ENCODE measurements around the gene PRKCZ. TPM values are rescaled to one million over a fixed set of nuclear protein-coding genes. Genes with fewer than 3 reads are reported as not detected.
"Not testable (repeated sequence)": the region's sequence is repeated elsewhere in the genome, so short reads cannot be mapped to it uniquely, and the experiment has no call there.

PRKCZ gene
- total RNA-seq, 2 donors from 2014 or later, result 11.8 to 22.4 TPM

GRCh38 chr1:2083666-2084065 is 33.5 kb downstream of the PRKCZ start:
- peaks cover under 1 to 1% of the 10 kb centered on the region in 2 donors for H3K9me3 Mint-ChIP-seq
- H3K27ac Mint-ChIP-seq, result no peak overlapping the region
- no peak for DNase-seq (ENCODE audit: low spot score in 2 of 2)
- no peak for ATAC-seq
- H3K36me3 Mint-ChIP-seq, result peaks cover 12 to 16% of the 10 kb centered on the region in 2 donors

- no peak for ATAC-seq
Observed at GRCh38 chr1:2084306-2084705, 34.1 kb downstream of the PRKCZ start.

GRCh38 chr1:2085080-2085479 is 34.9 kb downstream of the PRKCZ start:
- Mint-ChIP-seq H3K9me3 (no peaks in the 10 kb centered on the region), H3K27ac (no peak overlapping the region), H3K36me3 (peaks cover 0 to 2% of the 10 kb centered on the region in 2 donors)
- DNase-seq (ENCODE audit: low spot score in 2 of 2) (no peak), ATAC-seq (no peak)

More at GRCh38 chr1:2084306-2084705, 34.1 kb downstream of the PRKCZ start:
- no peak for DNase-seq (ENCODE audit: low spot score in 2 of 2)
- Mint-ChIP-seq H3K9me3 (no peaks in the 10 kb centered on the region), H3K27ac (no peak overlapping the region), H3K36me3 (peaks cover 6 to 10% of the 10 kb centered on the region in 2 donors)

DNA sequence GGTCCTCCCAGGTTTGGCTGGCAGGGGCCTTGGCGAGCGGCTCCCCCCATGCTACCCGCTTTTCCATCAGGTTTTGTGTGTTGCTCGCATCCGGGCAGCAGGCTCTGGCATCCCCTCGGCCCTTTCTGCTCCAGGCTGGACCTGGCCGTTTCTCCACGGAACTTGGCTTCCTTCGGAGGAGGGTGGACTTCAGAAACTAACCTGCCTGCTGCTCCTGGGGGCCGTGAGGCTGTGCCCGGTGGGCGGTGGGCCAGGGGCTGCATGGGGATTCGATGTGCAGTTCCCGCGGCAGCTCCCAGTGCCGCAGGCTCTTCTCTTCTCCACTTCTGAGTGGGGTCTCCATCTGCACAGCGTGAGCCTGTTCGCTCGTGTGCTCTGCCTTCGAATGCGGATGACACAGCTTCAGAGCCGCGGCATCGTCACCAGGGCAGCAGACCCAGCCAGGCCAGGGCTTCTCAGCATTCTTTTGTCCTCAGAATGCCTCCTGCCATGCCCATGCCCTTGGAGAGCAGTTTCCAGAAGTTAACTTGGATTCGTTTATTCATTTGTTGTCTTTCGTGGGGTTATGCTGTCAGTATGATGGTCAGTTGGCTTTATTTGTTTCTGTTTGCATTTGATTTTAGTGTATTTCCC is 36.4 kb downstream of the PRKCZ start:
- DNase-seq (ENCODE audit: low spot score in 2 of 2) (no peak), ATAC-seq (no peak)
- Mint-ChIP-seq H3K36me3 (no peaks in the 10 kb centered on the region), H3K27ac (no peak overlapping the region), H3K9me3 (no peaks in the 10 kb centered on the region)

DNA sequence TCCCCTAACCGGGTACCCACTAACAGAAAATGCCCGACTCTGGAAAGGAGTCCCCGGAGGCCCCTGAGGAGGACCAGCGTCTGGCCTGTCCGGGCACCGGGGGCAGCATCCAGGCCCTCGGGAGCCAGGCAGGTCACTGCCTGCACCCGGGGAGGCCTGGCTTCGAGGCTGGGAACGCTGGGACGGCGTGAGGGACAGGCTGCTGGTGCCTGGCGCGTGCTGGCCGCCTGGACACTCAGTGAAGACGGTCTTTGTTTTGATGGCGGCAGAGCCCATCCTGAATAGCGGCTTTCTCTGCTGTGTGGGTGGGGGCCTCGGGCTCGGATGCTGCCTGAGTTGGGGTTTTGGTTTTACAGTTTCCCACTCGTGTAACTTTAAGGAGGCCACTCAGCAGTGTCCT is 37.6 kb downstream of the PRKCZ start:
- ATAC-seq (no peak), DNase-seq (ENCODE audit: low spot score in 2 of 2) (no peak)
- Mint-ChIP-seq H3K36me3 (no peaks in the 10 kb centered on the region), H3K9me3 (no peaks in the 10 kb centered on the region), H3K27ac (no peak overlapping the region)

GRCh38 chr1:2088458-2088857 is 38.2 kb downstream of the PRKCZ start:
- no peak overlapping the region for H3K27ac Mint-ChIP-seq
- ATAC-seq (no peak), DNase-seq (ENCODE audit: low spot score in 2 of 2) (no peak)
- no peaks in the 10 kb centered on the region for H3K36me3 Mint-ChIP-seq
- H3K9me3 Mint-ChIP-seq, result no peaks in the 10 kb centered on the region

DNA sequence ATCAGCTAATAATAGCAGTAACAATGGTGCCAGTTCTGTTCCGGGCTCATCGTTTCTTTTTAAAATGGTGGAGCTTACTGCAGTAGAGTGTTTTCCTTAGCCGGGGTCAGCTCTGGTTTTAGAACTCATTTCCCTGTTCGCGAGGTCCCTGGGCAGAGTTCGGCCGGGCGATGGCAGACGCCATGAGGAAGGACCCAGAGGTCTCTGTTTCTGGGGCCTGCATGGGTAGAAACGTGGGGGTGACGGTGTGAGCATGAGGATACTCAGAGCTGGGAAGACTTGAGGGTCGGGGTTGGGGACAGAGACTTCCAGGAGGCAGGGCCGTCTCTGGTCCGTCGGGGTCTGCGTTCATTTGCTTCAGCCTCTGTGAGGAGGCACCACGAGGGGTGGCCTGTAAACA is 38.8 kb downstream of the PRKCZ start:
- no peaks in the 10 kb centered on the region for H3K36me3 Mint-ChIP-seq
- H3K9me3 Mint-ChIP-seq, result no peaks in the 10 kb centered on the region
- DNase-seq (ENCODE audit: low spot score in 2 of 2), result no peak
- H3K27ac Mint-ChIP-seq, result peak overlapping the region in 1 of 2 donors; percentile 77
- ATAC-seq, result no peak

DNA sequence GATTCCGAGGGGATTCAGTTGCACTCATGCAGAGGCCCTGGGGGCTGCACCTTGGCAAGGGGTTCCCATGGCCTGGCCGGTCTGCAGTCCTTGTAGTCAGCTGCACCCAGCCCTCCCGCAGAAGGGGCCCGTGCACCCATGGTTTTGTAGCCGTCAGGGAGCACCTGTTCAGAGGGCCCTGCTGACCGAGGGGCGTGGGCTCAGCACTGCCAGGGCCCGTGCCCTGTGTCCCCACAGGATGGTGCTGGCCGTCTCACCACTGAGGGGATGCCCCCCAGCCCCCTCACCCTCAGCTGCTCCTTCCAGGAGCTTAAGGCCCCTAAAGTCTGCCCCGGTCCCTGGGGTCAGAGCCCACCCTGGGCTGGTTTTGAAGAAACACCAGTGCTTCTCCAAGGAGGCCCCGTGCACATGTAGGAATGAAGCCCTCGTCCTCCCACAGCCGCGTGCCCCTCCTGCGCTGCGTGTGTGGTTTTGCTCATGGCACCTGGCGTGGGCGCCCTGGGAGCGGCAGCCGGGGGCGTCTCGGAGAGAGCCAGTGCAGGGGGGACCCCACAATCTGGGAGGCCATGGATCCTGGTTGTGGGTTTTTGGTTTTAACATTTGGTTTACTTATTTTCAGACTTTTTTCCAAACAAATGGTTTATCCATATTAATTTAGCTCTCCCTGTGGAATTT is 40.1 kb downstream of the PRKCZ start:
- ATAC-seq, result no peak
- H3K36me3 Mint-ChIP-seq, result no peaks in the 10 kb centered on the region
- no peaks in the 10 kb centered on the region for H3K9me3 Mint-ChIP-seq
- no peak overlapping the region for H3K27ac Mint-ChIP-seq
- no peak for DNase-seq (ENCODE audit: low spot score in 2 of 2)

GRCh38 chr1:2091611-2092604 is 41.7 kb downstream of the PRKCZ start:
- peak; percentile 39 to 58 for ATAC-seq
- no peaks in the 10 kb centered on the region for H3K36me3 Mint-ChIP-seq
- H3K27ac Mint-ChIP-seq, result no peak overlapping the region
- H3K9me3 Mint-ChIP-seq, result no peaks in the 10 kb centered on the region
- peak in 1 of 2 donors; percentile 68 for DNase-seq (ENCODE audit: low spot score in 2 of 2)

DNA sequence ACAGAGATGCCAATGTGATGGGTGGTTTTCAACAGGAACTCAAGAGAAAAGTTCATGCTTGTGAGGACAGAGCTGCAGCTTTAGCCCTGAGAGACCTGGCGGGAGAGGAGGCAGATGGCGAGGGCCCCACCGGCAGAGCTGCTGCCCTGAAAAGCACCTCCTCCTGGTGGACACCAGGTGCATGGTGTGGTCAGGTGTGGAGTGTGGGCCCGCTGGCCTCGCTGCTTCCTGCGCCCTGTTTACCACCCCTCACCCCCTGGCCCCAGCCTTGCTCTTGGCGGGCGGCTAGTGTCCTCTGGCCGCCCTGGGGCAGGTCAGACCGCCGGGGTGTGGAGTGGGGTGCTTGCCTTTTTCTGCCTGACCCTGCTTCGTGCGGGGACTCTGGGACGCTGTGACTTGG is 42.8 kb downstream of the PRKCZ start:
- Mint-ChIP-seq H3K9me3 (peaks cover 0 to 5% of the 10 kb centered on the region in 2 donors), H3K27ac (no peak overlapping the region), H3K36me3 (peaks cover 5 to 10% of the 10 kb centered on the region in 2 donors)
- ATAC-seq (no peak), DNase-seq (ENCODE audit: low spot score in 2 of 2) (no peak)

DNA sequence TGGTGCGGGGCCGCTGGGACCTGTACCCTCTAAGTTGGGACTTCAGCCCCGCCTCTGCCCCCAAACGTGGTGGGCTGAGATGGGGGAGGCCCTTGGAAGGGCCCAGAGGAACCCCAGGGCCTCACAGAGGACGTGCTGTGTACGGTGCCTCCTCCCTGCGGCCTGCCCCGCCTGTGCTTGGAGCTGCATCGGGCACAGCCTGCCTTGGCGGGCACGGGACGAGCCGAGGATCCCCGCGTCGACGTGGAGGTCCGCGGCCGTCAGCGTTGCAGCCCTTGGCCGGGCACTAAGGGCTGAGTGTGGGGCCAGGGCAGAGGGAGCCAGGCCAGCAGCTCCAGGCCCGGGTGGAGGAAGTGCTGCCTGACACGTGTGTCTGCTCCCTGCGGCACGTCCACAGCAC is 43.4 kb downstream of the PRKCZ start:
- peaks cover 0 to 6% of the 10 kb centered on the region in 2 donors for H3K9me3 Mint-ChIP-seq
- peaks cover 6 to 16% of the 10 kb centered on the region in 2 donors for H3K36me3 Mint-ChIP-seq
- no peak for ATAC-seq
- no peak overlapping the region for H3K27ac Mint-ChIP-seq
- DNase-seq (ENCODE audit: low spot score in 2 of 2), result no peak

DNA sequence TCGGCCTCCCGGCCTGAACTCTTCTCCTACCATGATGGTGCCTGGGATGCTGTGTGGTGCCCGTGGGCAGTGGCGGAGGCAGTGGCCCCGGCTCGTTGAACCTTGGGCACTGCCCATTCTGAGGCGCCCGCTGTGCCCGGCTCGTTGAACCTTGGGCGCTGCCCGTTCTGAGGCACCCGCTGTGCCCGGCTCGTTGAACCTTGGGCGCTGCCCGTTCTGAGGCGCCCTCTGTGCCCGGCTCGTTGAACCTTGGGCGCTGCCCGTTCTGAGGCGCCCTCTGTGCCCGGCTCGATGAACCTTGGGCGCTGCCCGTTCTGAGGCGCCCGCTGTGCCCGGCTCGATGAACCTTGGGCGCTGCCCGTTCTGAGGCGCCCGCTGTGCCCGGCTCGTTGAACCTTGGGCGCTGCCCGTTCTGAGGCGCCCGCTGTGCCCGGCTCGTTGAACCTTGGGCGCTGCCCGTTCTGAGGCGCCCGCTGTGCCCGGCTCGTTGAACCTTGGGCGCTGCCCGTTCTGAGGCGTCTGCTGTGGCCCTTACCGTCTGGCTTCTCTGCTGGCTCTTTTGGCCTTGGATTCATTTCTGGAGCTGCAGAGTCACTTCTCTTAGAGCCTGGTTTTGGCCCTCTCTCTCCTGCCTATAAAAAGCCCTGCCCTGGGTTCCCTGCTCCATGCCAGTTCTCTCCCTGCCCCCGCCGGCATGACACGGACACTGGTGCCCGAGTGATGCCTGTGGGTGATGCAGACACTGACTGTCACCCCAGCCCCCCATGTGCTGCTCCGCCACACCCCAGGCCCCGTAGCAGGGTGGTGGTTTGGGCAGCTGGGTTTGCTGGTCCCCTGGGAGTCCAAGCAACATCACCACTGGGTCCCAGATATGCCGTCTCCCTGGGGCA is 44.3 kb downstream of the PRKCZ start:
- not testable (repeated sequence) for H3K9me3 Mint-ChIP-seq, ATAC-seq

DNA sequence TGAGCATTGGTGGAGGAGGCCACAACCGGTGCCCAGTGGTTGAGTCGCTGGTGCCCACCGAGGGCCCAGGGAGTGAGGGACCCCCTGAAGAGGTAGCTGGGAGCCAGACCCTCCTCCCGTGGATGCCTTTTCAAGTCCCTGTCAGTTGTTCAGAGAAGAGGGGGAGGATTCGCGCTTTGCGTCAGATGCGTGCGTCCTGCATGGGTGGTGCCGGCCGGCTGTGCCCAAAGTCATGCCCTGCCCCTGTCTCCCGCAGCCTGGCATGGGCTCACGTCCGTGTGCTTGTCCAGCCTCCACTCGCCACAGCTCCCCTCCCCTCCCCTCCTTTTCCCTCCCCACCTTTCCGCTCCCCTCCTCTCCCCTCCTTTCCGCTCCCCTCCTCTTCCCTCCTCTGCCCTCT is 45.2 kb downstream of the PRKCZ start:
- ATAC-seq (no peak), DNase-seq (ENCODE audit: low spot score in 2 of 2) (no peak)
- Mint-ChIP-seq H3K36me3 (peaks cover 6 to 16% of the 10 kb centered on the region in 2 donors), H3K27ac (no peak overlapping the region), H3K9me3 (peaks cover 0 to 6% of the 10 kb centered on the region in 2 donors)

More for the DNA sequence above, 44.3 kb downstream of the PRKCZ start:
- not testable (repeated sequence) for H3K27ac Mint-ChIP-seq; DNase-seq (ENCODE audit: low spot score in 2 of 2)
- H3K36me3 Mint-ChIP-seq, result peaks cover 6 to 16% of the 10 kb centered on the region in 2 donors

GRCh38 chr1:2095981-2096736 is 45.9 kb downstream of the PRKCZ start:
- DNase-seq (ENCODE audit: low spot score in 2 of 2), result no peak
- H3K9me3 Mint-ChIP-seq, result peaks cover 0 to 6% of the 10 kb centered on the region in 2 donors
- H3K27ac Mint-ChIP-seq, result no peak overlapping the region
- H3K36me3 Mint-ChIP-seq, result peaks cover 6 to 16% of the 10 kb centered on the region in 2 donors
- ATAC-seq, result no peak
